HCT116 (cell line): ENCODE data around the gene RTN4. TPM values are rescaled to one million over a fixed set of nuclear protein-coding genes. Genes with fewer than 3 reads are reported as not detected.

Experiments
- CBX3 ChIP-seq: IDR thresholded peaks from 2 replicates; pipeline ENCODE4 v1.6.1; 2012; ENCODE audit warnings: low read depth
- CEBPB ChIP-seq: IDR thresholded peaks from 2 replicates; pipeline ENCODE4 v1.6.1; 2012; ENCODE audit warnings: low read depth
- EGR1 ChIP-seq: IDR thresholded peaks from 2 replicates; pipeline ENCODE4 v1.6.1; 2012; ENCODE audit warnings: low read depth
- ELF1 ChIP-seq: IDR thresholded peaks from 2 replicates; pipeline ENCODE4 v1.6.1; 2012; ENCODE audit warnings: low read depth, borderline replicate concordance
- EZH2 ChIP-seq: fragments of 200-600 bp; sonication (generic); IDR thresholded peaks from 2 replicates; pipeline ENCODE4 v1.6.1; 2017; ENCODE audit warnings: antibody characterized with exemption, mixed run types
- EZH2phosphoT487 ChIP-seq: fragments of 200-600 bp; IDR thresholded peaks from 2 replicates; pipeline ENCODE4 v1.6.1; 2018; ENCODE audit warnings: antibody characterized with exemption, borderline replicate concordance
- FOSL1 ChIP-seq: IDR thresholded peaks from 2 replicates; pipeline ENCODE4 v1.6.1; 2012; ENCODE audit warnings: low read depth
- JUND ChIP-seq: IDR thresholded peaks from 2 replicates; pipeline ENCODE4 v1.6.1; 2012
- POLR2A ChIP-seq: IDR thresholded peaks from 2 replicates; pipeline ENCODE4 v1.7.0; 2011; ENCODE audit warnings: borderline replicate concordance; ENCODE audit not compliant: insufficient read depth, insufficient read length; ENCODE audit errors: extremely low read depth
- POLR2AphosphoS5 ChIP-seq: IDR thresholded peaks from 2 replicates; pipeline ENCODE4 v1.6.1; 2011; ENCODE audit warnings: mild to moderate bottlenecking, low read depth, low read length, moderate library complexity
- RAD21 ChIP-seq: IDR thresholded peaks from 2 replicates; pipeline ENCODE4 v1.6.1; 2012; ENCODE audit warnings: low read depth, mild to moderate bottlenecking
- SIN3A ChIP-seq: IDR thresholded peaks from 2 replicates; pipeline ENCODE4 v1.6.1; 2012; ENCODE audit warnings: low read depth
- SP1 ChIP-seq: IDR thresholded peaks from 2 replicates; pipeline ENCODE4 v1.6.1; 2012; ENCODE audit warnings: low read depth
- SRF ChIP-seq: IDR thresholded peaks from 2 replicates; pipeline ENCODE4 v1.6.1; 2012; ENCODE audit warnings: low read depth
- YY1 ChIP-seq: IDR thresholded peaks from 2 replicates; pipeline ENCODE4 v1.6.1; 2011; ENCODE audit warnings: low read length, low read depth, moderate library complexity, mild to moderate bottlenecking; ENCODE audit not compliant: insufficient replicate concordance; ENCODE audit errors: extremely low read depth
- ZFX ChIP-seq: fragments of 450-650 bp; IDR thresholded peaks from 2 replicates; pipeline ENCODE4 v1.6.1; 2017
- ZNF274 ChIP-seq: fragments of 200-500 bp; sonication (Bioruptor generic); IDR thresholded peaks from 2 replicates; pipeline ENCODE4 v1.6.1; 2014; ENCODE audit warnings: mild to moderate bottlenecking, low read depth, low read length, inconsistent platforms
- total RNA-seq: library from RNA; stranded (reverse); gene quantifications from one replicate; pipeline ENCODE4 v1.2.1, GENCODE V29; 2021; ENCODE audit not compliant: unreplicated experiment
- TF ChIP-seq, protein P1 (sequence below), 3 experiments: fragments of 200-600 bp in 1 of 3; sonication (generic) in 1 of 3; IDR thresholded peaks in 2 of 3; conservative IDR thresholded peaks in 1 of 3; 2 replicates each; pipeline ENCODE4 v1.5.1; 2012 to 2017; ENCODE audit warnings: low read depth in 2 of 3, low read length in 2 of 3, antibody characterized with exemption in 1 of 3, borderline replicate concordance in 1 of 3, control low read depth in 1 of 3, mild to moderate bottlenecking in 1 of 3, mixed read lengths in 1 of 3, mixed run types in 1 of 3, moderate library complexity in 1 of 3; ENCODE audit not compliant: insufficient read depth in 1 of 3
- TF ChIP-seq, protein P2 (sequence below): IDR thresholded peaks from 2 replicates; pipeline ENCODE4 v1.6.1; 2012
- TF ChIP-seq, protein P3 (sequence below): IDR thresholded peaks from 2 replicates; pipeline ENCODE4 v1.6.1; 2012

RTN4 gene
- total RNA-seq, 1 experiment from 2014 or later, result 221 TPM

- TF ChIP-seq, protein P1, sequence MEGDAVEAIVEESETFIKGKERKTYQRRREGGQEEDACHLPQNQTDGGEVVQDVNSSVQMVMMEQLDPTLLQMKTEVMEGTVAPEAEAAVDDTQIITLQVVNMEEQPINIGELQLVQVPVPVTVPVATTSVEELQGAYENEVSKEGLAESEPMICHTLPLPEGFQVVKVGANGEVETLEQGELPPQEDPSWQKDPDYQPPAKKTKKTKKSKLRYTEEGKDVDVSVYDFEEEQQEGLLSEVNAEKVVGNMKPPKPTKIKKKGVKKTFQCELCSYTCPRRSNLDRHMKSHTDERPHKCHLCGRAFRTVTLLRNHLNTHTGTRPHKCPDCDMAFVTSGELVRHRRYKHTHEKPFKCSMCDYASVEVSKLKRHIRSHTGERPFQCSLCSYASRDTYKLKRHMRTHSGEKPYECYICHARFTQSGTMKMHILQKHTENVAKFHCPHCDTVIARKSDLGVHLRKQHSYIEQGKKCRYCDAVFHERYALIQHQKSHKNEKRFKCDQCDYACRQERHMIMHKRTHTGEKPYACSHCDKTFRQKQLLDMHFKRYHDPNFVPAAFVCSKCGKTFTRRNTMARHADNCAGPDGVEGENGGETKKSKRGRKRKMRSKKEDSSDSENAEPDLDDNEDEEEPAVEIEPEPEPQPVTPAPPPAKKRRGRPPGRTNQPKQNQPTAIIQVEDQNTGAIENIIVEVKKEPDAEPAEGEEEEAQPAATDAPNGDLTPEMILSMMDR (IDR thresholded peaks at IDR 0.05 in 2 of 3, conservative IDR thresholded peaks at IDR 0.05 in 1 of 3; ENCODE audit: borderline replicate concordance in 1 of 3, insufficient read depth in 1 of 3, low read depth in 2 of 3, low read length in 2 of 3), result no peak
- TF ChIP-seq YY1, result no peak
- TF ChIP-seq ZNF274, result no peak
- no peak; the same call in 1 of the 2 replicates for TF ChIP-seq CEBPB
- TF ChIP-seq ELF1, result no peak
- TF ChIP-seq SIN3A, result no peak
- peak; percentile 80 for TF ChIP-seq FOSL1
- no peak for TF ChIP-seq POLR2A
- peak; percentile 72 for TF ChIP-seq JUND
- no peak for TF ChIP-seq EZH2
- TF ChIP-seq CBX3, result peak; percentile 54; the same call in 1 of the 2 replicates
- TF ChIP-seq SRF, result no peak
- TF ChIP-seq, protein P2, sequence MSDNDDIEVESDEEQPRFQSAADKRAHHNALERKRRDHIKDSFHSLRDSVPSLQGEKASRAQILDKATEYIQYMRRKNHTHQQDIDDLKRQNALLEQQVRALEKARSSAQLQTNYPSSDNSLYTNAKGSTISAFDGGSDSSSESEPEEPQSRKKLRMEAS, result peak; percentile 43; the same call in 1 of the 2 replicates
- TF ChIP-seq EGR1, result no peak
- TF ChIP-seq EZH2phosphoT487, result no peak
- TF ChIP-seq SP1, result peak; percentile 72
- TF ChIP-seq, protein P3, sequence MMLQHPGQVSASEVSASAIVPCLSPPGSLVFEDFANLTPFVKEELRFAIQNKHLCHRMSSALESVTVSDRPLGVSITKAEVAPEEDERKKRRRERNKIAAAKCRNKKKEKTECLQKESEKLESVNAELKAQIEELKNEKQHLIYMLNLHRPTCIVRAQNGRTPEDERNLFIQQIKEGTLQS, result no peak; the same call in 1 of the 2 replicates
- TF ChIP-seq ZFX, result no peak
- no peak for TF ChIP-seq RAD21
- TF ChIP-seq POLR2AphosphoS5, result peak; percentile 23; the same call in 1 of the 2 replicates
Measured at GRCh38 chr2:55093381-55093780, 43.1 kb upstream of the RTN4 start (continued).
